ACC112 (cell line): ENCODE measurements around the gene CALHM3.
A peak's percentile ranks its signal among the peaks of the same experiment; 100 is the strongest.
"Not testable (repeated sequence)": the region's sequence is repeated elsewhere in the genome, so short reads cannot be mapped to it uniquely, and the experiment has no call there.

Experiments used
- H2AFZ ChIP-seq: fragments of 200-600 bp; sonication (generic); one replicate; pipeline ENCODE4 v1.6.0; 2017; ENCODE audit warnings: antibody characterized with exemption, low read length; ENCODE audit not compliant: unreplicated experiment
- H3K27ac ChIP-seq: fragments of 200-600 bp; sonication (generic); 2 replicates; pipeline ENCODE4 v1.5.1; 2014; ENCODE audit warnings: low read depth, mild to moderate bottlenecking, antibody characterized with exemption, low read length, moderate library complexity
- H3K27me3 ChIP-seq: fragments of 200-600 bp; sonication (generic); 2 replicates; pipeline ENCODE4 v1.6.1; 2014; ENCODE audit warnings: mild to moderate bottlenecking, antibody characterized with exemption, low read length, moderate library complexity, mixed read lengths; ENCODE audit not compliant: insufficient read depth
- H3K36me3 ChIP-seq: fragments of 200-600 bp; sonication (generic); 2 replicates; pipeline ENCODE4 v1.6.1; 2016; ENCODE audit warnings: mild to moderate bottlenecking, antibody characterized with exemption, low read length, moderate library complexity, mixed read lengths; ENCODE audit not compliant: insufficient read depth
- H3K4me1 ChIP-seq: fragments of 200-600 bp; sonication (generic); one replicate; pipeline ENCODE4 v1.6.1; 2016; ENCODE audit warnings: low read length, mixed read lengths; ENCODE audit not compliant: insufficient read depth, unreplicated experiment, control insufficient read depth
- H3K4me3 ChIP-seq: fragments of 200-600 bp; sonication (generic); 2 replicates; pipeline ENCODE4 v1.5.1; 2014; ENCODE audit warnings: mild to moderate bottlenecking, low read depth, low read length
- H3K79me2 ChIP-seq: fragments of 200-600 bp; sonication (generic); one replicate; pipeline ENCODE4 v1.6.0; 2016; ENCODE audit warnings: low read length; ENCODE audit not compliant: control insufficient read depth, unreplicated experiment, insufficient read depth

CALHM3 gene

GRCh38 chr10:103512591-103513379 is 33.7 kb upstream of the CALHM3 start:
- Histone ChIP-seq H3K36me3 (no peaks in the 10 kb centered on the region), H3K27ac (no peak overlapping the region), H3K79me2 (no peaks in the 10 kb centered on the region), H2AFZ (no peak overlapping the region), H3K27me3 (peaks cover 10% of the 10 kb centered on the region; the same call in 1 of the 2 replicates), H3K4me3 (no peak overlapping the region), H3K4me1 (no peaks in the 10 kb centered on the region)

- Histone ChIP-seq H3K4me3 (no peak overlapping the region), H3K36me3 (no peaks in the 10 kb centered on the region), H2AFZ (no peak overlapping the region), H3K27ac (no peak overlapping the region), H3K79me2 (no peaks in the 10 kb centered on the region), H3K4me1 (no peaks in the 10 kb centered on the region), H3K27me3 (peaks cover 16% of the 10 kb centered on the region)
These were observed 33.1 kb upstream of the CALHM3 start for GRCh38 chr10:103512166-103512565.

GRCh38 chr10:103510791-103511752 is 32.0 kb upstream of the CALHM3 start:
- Histone ChIP-seq H3K4me3 (no peak overlapping the region), H2AFZ (no peak overlapping the region), H3K27ac (no peak overlapping the region), H3K36me3 (no peaks in the 10 kb centered on the region), H3K79me2 (no peaks in the 10 kb centered on the region), H3K4me1 (no peaks in the 10 kb centered on the region), H3K27me3 (peaks cover 22% of the 10 kb centered on the region)

- H3K27me3 ChIP-seq = peaks cover 22% of the 10 kb centered on the region
- H3K4me1 ChIP-seq = no peaks in the 10 kb centered on the region
- no peak overlapping the region for H3K27ac ChIP-seq
- no peaks in the 10 kb centered on the region for H3K36me3 ChIP-seq
- H3K4me3 ChIP-seq = no peak overlapping the region
- no peaks in the 10 kb centered on the region for H3K79me2 ChIP-seq
- H2AFZ ChIP-seq = no peak overlapping the region
These were observed 31.1 kb upstream of the CALHM3 start for GRCh38 chr10:103510046-103510685.

- no peaks in the 10 kb centered on the region for H3K79me2 ChIP-seq
- H3K27ac ChIP-seq = no peak overlapping the region
- H3K27me3 ChIP-seq = peaks cover 22% of the 10 kb centered on the region
- H2AFZ ChIP-seq = no peak overlapping the region
- no peaks in the 10 kb centered on the region for H3K36me3 ChIP-seq
- no peak overlapping the region for H3K4me3 ChIP-seq
- peaks cover 7% of the 10 kb centered on the region for H3K4me1 ChIP-seq
These were observed 28.5 kb upstream of the CALHM3 start for GRCh38 chr10:103507235-103508191.

GRCh38 chr10:103506061-103506460 is 27.0 kb upstream of the CALHM3 start:
- Histone ChIP-seq H3K79me2 (no peaks in the 10 kb centered on the region), H3K36me3 (no peaks in the 10 kb centered on the region), H3K4me3 (no peak overlapping the region), H3K4me1 (peaks cover 7% of the 10 kb centered on the region), H2AFZ (no peak overlapping the region), H3K27ac (no peak overlapping the region), H3K27me3 (peaks cover 25% of the 10 kb centered on the region)

GRCh38 chr10:103504181-103504783 is 25.2 kb upstream of the CALHM3 start:
- no peaks in the 10 kb centered on the region for H3K36me3 ChIP-seq
- no peak overlapping the region for H3K4me3 ChIP-seq
- peaks cover 7% of the 10 kb centered on the region for H3K4me1 ChIP-seq
- peak overlapping the region; percentile 6 for H2AFZ ChIP-seq
- no peaks in the 10 kb centered on the region for H3K79me2 ChIP-seq
- peaks cover 43% of the 10 kb centered on the region for H3K27me3 ChIP-seq
- peak overlapping the region; percentile 82 for H3K27ac ChIP-seq

GRCh38 chr10:103503777-103504176 is 24.7 kb upstream of the CALHM3 start:
- Histone ChIP-seq H3K27me3 (peaks cover 47% of the 10 kb centered on the region), H3K27ac (peak overlapping the region; percentile 82)
- H3K4me1 ChIP-seq, H3K36me3 ChIP-seq, H3K79me2 ChIP-seq, H2AFZ ChIP-seq, H3K4me3 ChIP-seq: not testable (repeated sequence)

- H2AFZ ChIP-seq = no peak overlapping the region
- no peaks in the 10 kb centered on the region for H3K36me3 ChIP-seq
- H3K27ac ChIP-seq = no peak overlapping the region
- H3K79me2 ChIP-seq = no peaks in the 10 kb centered on the region
- peaks cover 7% of the 10 kb centered on the region for H3K4me1 ChIP-seq
- no peak overlapping the region for H3K4me3 ChIP-seq
- H3K27me3 ChIP-seq = peaks cover 44% of the 10 kb centered on the region
These were observed 24.0 kb upstream of the CALHM3 start for GRCh38 chr10:103502849-103503660.
